Stimulated activated CD8-positive, alpha-beta memory T cell treated with anti-CD3 and anti-CD28 coated beads, Interleukin-15, amount 100 ng/mL, for 48 hours (primary cell): ENCODE data around the gene KPRP.

Source experiments
- DNase-seq, 2 donors: peaks; one replicate each; pipeline ENCODE4 v3.0.0-alpha.2; 2020; ENCODE audit warnings: low read depth in 2 of 2

Gene KPRP

GRCh38 chr1:152757747-152758146 is at the start of gene KPRP:
KPRP (plus strand) TSS chr1:152758025; CDS start chr1:152759589, 1,564 bp downstream.
- no peak for DNase-seq

GRCh38 chr1:152718238-152718637 is 39.6 kb upstream of the KPRP start:
- no peak for DNase-seq

DNA sequence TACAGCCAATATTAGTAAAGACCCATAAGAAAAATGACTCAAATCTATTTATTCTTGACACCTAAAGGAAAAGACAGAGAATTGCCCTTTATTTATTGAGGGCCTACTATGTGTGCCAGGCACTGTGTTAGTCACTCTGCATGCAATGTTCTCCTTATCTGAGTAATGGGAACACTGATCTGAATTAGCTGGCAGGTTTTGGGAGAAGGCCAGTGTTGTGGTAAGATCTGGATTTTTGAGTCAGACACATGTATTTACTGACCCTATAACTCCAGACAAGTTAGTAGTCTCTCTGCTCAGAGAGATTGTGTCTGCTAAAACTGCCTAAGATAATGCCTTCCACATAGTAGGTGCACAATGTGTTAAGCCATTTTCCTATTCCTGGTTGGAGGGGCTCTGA is 32.6 kb upstream of the KPRP start:
- no peak for DNase-seq

DNA sequence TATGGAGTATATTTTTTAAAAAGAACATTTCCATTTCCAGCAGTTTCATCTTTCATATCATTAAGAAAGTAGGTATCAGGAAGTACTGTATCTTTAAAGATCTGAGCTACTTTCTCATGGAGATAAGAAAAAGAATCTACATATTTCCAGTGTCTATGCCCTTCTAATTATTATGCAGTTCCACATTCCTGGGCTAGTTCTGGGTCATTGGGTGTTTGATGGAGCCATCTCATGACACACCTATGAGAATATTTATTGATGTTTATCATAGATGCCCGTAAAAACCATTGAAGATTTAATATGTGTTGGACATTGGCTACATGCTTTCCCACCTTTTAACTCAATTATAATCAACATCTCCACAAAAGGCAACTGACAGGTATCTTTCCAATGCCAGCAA is 28.8 kb upstream of the KPRP start:
- no peak for DNase-seq

DNA sequence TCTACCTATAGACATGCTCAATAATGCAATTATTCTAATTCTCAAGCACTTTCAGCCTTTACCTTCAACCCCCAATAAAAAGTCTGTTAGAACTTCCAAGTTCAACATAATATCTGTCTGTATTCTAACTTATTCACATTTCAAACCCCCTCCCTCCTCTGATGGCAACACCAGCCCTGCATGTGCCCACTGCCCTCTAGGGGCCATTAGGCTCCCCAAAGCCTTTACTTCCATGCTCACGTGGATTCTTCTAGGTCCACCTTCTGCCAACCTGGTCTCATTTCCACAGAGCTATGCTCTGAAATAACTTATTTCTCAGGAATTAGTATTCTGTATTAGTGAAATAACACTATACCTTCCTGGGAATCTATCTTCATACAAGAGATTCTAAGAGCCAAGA is 22.2 kb upstream of the KPRP start:
- no peak for DNase-seq

GRCh38 chr1:152737997-152738396 is 19.8 kb upstream of the KPRP start:
- no peak for DNase-seq

- DNase-seq = no peak
Observed at GRCh38 chr1:152739841-152740240, 18.0 kb upstream of the KPRP start.

DNA sequence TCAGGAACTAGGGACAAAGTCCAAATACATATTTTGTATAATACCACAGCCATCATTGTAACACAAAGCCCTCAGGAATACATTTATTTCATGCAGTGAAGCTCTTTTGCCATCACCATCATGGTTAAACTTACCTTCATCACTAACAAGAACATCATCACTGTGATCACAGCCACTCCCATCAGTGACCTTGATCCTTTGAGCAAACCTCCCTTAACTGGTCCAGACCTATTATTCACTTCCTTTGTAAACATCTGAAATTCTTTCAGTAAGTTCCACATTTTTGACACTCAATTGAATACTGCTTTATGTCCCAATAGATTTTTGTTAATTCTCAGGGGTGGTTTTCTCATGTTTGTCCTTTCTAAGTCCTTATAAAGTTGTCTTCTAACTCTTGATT is 16.2 kb upstream of the KPRP start:
- DNase-seq = no peak

- DNase-seq = no peak
Observed at GRCh38 chr1:152743371-152744145, 14.3 kb upstream of the KPRP start.

GRCh38 chr1:152745289-152745704 is 12.5 kb upstream of the KPRP start:
- DNase-seq = no peak

DNA sequence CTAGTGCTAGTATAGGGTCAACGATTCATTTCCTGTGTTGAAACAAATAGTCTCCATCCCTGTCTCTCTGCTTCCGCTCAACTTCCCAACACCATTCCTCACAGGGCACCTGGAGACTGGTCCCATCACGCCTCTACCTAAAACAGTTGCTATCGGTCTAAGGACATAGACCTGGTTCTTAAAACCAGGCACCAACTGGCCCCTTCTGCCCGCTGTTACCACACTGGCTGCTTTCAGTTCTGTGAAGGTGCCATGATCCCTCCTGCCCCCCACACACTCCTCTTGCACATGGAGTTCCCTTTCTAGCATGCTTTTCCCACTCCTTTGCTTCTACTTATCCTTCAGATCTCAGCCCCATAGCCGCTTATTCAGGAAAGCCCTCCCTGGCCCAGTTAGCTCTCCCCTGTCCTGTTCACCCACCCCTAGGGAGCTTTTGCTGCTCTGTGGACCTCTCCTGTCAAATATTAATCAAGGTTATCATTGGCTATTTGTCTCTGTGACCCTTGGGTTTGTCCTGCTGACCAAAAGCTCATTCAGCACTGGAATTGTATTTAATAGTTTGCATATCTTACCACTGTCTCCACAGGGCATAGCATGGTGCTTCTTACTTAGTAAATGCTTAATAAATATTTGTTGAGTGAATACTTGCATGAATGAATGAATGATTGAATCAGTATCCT is 11.9 kb upstream of the KPRP start:
- DNase-seq = no peak

DNA sequence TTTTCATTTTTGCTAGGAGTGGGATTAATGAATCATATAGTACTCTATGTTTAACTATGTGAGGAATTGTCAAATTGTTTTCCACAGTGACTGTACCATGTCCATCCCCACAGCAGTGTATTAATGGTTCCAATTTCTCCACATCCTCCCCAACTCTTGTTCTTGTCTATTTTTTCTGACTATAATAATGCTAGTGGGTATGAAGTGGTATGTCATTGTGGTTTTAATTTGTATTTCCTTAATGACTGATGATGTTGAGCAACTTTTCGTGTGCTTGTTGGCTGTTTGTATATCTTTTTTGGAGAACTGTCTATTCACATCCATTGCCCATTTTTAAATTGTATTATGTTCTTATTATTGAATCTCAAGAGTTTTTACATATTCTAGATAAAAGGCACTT is 10.0 kb upstream of the KPRP start:
- DNase-seq = no peak

DNA sequence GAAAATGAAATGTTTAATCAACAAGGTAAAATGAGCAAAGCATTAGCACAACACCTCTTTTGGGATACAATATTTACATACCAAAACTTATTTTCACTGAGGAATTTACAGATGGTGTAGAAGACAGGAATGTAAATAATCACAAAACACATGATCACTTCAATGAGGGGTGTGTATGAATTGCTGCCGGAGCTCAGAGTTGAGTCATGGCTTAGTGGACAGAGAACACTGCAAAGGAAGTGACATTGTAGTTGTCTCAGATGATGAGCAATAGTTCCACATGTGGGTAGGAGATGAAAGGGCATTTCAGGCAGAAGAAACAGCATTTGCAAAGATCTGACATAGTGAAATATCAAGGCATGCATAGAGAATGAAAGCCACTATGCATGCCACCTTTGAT is 5.6 kb upstream of the KPRP start:
- DNase-seq = no peak

DNA sequence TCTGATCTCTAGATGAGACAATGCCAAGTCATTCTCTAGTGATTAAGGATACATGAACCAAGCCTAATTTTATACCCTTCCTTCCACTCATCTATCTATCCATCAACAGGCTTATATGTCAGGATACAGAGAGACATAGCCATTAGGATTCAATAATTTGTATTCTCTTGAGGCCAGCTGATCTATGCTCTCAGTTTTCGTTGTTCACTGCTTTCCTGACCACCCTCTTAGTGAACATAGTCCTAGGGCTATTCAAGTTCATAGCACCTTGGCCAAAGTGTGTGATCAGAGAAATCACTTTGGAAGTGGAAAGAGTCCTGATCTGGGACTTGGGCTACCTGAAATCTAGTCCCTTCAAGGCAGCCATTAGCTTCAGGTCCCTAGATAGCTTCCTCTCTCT is 4.2 kb upstream of the KPRP start:
- DNase-seq = no peak

DNA sequence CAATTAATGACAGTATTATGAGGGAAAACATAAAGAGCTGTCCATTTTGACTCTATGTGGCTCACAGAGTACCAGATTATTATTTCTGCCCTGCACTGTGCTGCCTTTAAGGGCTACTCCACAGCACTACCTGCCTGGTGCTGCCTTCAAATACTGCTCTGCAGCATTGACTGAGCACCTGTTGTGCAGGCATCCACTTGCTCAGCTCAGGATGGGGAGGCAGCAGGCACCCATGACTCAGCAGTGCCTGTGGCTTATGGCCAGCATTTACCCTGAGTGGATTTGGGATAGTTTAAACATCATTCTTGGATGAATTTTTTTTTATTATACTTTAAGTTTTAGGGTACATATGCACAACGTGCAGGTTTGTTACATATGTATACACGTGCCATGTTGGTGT is 953 bp upstream of the KPRP start:
- no peak for DNase-seq

DNA sequence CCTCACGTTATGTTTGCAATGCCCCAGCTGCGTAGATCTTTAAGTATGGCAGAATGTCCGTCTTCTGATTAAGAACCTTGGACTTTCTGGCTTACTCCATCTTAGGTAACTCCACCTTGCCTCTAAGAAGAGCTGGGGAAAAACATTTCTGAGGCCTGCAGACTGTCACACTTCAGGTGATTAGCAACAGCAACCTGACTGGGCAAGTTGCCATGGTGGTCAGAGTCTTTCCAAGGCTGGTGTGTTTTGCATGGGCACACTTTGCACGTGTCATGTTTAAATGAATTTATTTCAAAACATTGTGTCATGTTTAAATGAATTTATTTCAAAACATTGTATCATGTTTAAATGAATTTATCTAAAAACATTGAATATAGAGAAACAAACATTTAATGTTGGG is 811 bp downstream of the KPRP start:
- no peak for DNase-seq

GRCh38 chr1:152759453-152760173 is 1.8 kb downstream of the KPRP start:
- no peak for DNase-seq

DNA sequence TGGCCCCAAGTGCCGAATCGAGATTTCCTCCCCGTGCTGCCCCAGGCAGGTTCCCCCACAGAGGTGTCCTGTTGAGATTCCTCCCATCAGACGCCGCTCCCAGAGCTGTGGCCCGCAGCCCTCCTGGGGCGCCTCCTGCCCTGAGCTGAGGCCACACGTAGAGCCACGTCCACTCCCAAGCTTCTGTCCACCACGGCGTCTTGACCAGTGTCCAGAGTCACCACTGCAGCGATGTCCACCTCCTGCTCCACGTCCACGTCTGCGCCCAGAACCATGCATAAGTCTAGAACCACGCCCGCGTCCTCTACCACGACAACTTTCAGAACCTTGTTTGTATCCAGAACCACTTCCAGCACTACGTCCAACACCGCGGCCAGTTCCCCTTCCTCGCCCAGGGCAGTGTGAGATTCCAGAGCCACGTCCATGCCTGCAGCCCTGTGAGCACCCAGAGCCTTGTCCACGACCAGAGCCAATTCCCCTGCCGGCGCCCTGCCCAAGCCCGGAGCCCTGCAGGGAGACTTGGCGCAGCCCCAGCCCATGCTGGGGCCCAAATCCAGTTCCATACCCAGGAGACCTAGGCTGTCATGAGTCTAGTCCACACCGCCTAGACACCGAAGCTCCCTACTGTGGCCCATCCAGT is 2.8 kb downstream of the KPRP start:
- DNase-seq = no peak

DNA sequence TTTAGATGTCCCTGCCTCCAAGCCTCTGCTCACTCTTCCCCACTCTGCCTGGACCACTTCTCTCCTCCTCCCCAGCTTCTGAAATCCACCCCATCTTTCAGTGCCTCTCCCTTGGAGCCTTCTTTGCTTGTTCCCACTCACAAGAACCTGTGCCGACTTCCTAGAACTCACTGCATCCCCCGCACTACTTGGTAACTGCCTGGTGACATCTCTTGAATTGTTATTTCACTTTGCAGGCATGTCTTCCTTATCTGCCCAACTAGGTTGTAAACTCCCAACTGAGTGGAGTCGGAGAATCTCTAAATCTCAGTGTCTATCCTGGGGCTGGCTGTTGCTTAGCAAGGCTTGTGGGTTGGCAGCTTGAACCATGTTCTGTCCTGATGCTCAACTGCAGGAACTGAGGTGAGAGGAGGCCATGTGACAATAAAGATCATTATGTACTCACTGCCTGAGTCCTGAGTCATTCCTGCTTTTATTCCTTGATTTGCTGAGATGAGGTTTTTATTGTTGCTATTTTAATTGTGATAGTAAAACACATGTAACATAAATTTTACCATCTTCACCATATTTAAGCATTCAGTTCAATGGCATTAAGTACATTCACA is 3.9 kb downstream of the KPRP start:
- DNase-seq = no peak

DNA sequence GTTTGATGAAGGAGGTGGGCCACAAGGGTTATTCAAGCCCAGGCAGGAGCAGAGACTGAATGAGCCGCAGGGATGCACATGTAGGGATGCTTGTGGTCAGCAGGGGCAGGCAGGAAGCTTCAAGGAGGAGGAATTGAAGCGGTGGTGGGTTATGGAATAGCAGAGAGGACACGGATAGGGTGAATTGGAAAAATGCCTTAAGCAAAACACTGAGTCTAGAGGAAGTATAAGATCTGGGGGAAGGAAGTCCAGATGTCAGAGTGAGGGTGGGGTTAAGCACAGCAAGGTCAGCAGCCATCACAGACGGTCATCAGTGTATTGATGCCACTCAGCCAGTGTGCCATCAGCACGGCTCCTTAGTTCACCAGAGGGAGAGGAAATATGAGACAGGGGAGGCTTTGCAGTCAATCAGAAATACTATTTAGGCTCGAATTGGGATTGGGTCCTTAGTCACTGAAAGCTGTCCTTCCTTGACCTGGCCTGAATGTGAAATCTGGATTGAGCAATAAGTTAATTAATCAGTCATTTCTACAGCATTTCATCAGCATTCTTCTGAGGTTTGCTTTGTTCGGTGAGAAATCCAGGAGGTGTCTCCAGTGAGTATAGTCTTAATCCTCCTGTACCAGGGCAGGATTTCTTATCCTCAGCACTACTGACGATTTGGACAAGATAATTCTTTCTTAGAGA is 11.2 kb downstream of the KPRP start:
- DNase-seq = no peak

DNA sequence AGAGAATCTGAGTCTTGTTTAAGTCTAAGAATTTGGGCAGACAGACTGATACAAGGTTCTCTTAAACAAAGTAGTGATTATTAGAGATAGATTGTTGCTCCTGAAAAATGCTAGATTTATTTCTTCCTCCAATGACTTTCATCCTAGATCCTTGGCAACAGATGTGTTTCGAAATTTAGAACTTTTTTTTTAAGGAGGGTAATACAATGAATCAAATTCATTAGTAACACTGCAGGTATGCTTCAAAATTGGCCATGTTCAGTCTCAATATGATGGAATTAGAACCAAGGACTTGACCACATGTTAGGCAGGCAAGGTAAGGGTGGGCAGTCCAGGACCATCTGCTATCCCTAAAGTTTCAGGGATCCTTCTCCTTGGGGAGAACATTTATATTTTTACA is 12.6 kb downstream of the KPRP start:
- DNase-seq = no peak
